WERI-Rb-1 (cell line): Measurements from ENCODE around the gene CEP83.

Experiments used
- DNase-seq: peaks from one replicate; pipeline ENCODE4 v3.0.0-alpha.2; 2020
- H3K27ac ChIP-seq: fragments of 250-450 bp; sonication (Bioruptor Pico); 2 replicates; pipeline ENCODE4 v1.5.1; 2020; ENCODE audit warnings: mild to moderate bottlenecking, moderate library complexity
- H3K27me3 ChIP-seq: fragments of 250-450 bp; sonication (Bioruptor Pico); 2 replicates; pipeline ENCODE4 v1.5.1; 2021; ENCODE audit warnings: mild to moderate bottlenecking, low read depth, moderate library complexity; ENCODE audit not compliant: insufficient read depth, severe bottlenecking
- H3K36me3 ChIP-seq: fragments of 250-450 bp; sonication (Bioruptor Pico); 2 replicates; pipeline ENCODE4 v1.5.1; 2020; ENCODE audit warnings: mild to moderate bottlenecking, moderate library complexity
- H3K4me3 ChIP-seq: 2 replicates; pipeline ENCODE4 v1.5.1; 2011; ENCODE audit warnings: low read depth, mild to moderate bottlenecking, control low read depth, low read length
- H3K9me3 ChIP-seq: fragments of 250-450 bp; sonication (Bioruptor Pico); 2 replicates; pipeline ENCODE4 v1.5.1; 2021; ENCODE audit warnings: mild to moderate bottlenecking, moderate library complexity; ENCODE audit not compliant: severe bottlenecking
- TF ChIP-seq, protein P1 (sequence below): IDR thresholded peaks from 2 replicates; pipeline ENCODE4 v1.5.1; 2011; ENCODE audit warnings: low read depth, mild to moderate bottlenecking, control low read depth, inconsistent platforms, low read length

The CEP83 gene

DNA sequence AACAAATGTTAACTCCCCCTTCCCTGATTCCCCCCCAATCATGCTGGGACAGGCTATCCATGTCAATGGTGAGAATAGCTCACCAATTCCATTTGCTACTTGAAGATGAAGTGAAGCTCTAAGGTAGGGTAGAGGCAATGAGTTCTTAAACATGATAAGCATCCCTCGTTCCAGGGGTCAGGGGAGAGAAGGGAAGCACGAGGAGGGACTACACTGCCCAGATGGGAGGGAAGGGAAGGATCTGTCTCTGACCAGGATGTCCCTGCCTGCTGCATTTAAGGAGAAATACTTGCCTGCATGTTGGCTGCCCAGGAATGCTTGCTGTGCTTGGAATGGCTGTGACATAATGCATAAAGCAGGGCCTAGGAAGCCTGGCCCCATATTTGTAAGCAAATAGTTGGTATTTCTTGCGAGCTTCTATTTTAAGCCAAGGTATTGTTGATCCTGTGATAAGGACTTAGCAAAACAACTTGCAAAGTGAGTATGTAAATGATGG lies 155.1 kb downstream of the CEP83 start:
- DNase-seq, result no peak
- no peak overlapping the region for H3K4me3 ChIP-seq

DNA sequence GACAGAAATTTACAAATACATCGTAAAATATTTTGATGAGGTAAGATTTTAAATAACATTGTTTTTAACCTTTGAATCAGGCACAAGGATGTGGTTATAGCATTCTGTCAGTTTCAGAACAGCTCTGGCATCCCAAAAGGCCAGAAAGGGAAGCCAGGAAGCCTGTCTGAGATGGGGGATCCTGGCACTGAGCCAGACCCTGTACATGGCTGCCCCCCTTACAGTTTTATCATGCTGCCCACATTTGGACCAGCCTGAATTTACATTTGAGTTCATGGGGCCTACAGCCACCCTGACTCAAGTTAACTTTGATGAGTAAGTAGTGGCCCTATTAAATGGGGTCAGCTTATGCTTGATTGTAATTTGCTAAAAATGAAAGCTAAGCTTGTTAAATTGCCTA lies 155.7 kb downstream of the CEP83 start:
- TF ChIP-seq, protein P1, sequence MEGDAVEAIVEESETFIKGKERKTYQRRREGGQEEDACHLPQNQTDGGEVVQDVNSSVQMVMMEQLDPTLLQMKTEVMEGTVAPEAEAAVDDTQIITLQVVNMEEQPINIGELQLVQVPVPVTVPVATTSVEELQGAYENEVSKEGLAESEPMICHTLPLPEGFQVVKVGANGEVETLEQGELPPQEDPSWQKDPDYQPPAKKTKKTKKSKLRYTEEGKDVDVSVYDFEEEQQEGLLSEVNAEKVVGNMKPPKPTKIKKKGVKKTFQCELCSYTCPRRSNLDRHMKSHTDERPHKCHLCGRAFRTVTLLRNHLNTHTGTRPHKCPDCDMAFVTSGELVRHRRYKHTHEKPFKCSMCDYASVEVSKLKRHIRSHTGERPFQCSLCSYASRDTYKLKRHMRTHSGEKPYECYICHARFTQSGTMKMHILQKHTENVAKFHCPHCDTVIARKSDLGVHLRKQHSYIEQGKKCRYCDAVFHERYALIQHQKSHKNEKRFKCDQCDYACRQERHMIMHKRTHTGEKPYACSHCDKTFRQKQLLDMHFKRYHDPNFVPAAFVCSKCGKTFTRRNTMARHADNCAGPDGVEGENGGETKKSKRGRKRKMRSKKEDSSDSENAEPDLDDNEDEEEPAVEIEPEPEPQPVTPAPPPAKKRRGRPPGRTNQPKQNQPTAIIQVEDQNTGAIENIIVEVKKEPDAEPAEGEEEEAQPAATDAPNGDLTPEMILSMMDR, result no peak
- no peak overlapping the region for H3K27ac ChIP-seq
- no peaks in the 10 kb centered on the region for H3K27me3 ChIP-seq
- no peak overlapping the region for H3K4me3 ChIP-seq
- H3K9me3 ChIP-seq, result no peaks in the 10 kb centered on the region
- no peak for DNase-seq
- peaks cover 14% of the 10 kb centered on the region for H3K36me3 ChIP-seq

More for the DNA sequence above, 155.1 kb downstream of the CEP83 start:
- Histone ChIP-seq H3K36me3 (peaks cover 17% of the 10 kb centered on the region), H3K9me3 (no peaks in the 10 kb centered on the region), H3K27ac (no peak overlapping the region), H3K27me3 (no peaks in the 10 kb centered on the region)
- TF ChIP-seq, protein P1, result no peak

DNA sequence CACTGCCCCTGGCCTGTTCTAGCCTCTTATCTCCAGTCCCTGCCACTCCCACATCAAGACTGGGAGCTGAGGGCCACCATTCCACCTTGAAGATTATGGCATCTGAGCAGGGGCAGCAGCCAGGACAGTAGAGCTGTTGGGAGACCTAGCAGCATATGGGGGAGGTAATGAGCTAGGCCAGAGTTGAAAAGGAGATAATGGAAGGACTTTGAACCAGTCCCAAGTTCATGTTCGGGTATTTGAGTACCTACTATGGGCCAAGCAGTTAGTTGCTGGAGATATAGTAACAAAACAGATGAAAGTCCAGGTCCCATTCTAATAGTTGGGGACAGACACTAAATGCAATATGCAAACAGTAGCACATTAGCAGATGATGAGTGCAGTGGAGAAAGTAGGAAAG lies 159.8 kb downstream of the CEP83 start:
- no peak overlapping the region for H3K27ac ChIP-seq
- no peaks in the 10 kb centered on the region for H3K27me3 ChIP-seq
- H3K9me3 ChIP-seq, result no peaks in the 10 kb centered on the region
- H3K36me3 ChIP-seq, result peaks cover 4% of the 10 kb centered on the region; the same call in 1 of the 2 replicates
- TF ChIP-seq, protein P1, result no peak
- DNase-seq, result no peak
- H3K4me3 ChIP-seq, result no peak overlapping the region

DNA sequence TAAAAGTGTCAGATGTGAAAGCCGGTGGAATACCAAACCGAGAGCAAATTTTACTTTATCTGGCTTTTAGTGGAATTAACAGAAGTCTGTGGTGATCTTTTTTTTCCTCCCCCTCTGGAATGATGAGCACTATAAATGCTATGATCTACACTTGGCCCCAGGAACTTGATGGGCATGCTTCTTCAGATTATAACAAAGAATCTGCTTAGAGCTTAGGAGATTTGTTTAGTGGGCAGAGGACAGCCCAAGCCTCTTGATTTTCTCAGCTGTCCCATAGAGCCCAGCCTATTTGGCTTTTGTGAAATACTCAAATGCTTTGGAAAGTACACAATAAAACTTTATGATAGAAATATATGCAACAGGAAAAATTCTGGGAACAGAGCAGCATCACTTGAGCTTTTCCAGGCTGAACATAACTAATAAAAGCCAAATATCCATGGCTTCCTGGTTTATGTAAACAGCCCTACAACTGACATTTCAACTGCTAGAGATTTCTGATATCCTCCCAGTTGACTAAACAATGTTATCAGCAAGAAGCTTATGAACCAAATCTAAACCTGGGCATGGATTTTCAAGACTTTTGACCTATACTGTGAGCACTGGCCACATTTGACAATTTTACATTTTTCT lies 161.7 kb downstream of the CEP83 start:
- TF ChIP-seq, protein P1, result no peak
- no peaks in the 10 kb centered on the region for H3K36me3 ChIP-seq
- H3K27me3 ChIP-seq, result no peaks in the 10 kb centered on the region
- H3K9me3 ChIP-seq, result no peaks in the 10 kb centered on the region
- no peak overlapping the region for H3K27ac ChIP-seq
- no peak overlapping the region for H3K4me3 ChIP-seq
- DNase-seq, result no peak

DNA sequence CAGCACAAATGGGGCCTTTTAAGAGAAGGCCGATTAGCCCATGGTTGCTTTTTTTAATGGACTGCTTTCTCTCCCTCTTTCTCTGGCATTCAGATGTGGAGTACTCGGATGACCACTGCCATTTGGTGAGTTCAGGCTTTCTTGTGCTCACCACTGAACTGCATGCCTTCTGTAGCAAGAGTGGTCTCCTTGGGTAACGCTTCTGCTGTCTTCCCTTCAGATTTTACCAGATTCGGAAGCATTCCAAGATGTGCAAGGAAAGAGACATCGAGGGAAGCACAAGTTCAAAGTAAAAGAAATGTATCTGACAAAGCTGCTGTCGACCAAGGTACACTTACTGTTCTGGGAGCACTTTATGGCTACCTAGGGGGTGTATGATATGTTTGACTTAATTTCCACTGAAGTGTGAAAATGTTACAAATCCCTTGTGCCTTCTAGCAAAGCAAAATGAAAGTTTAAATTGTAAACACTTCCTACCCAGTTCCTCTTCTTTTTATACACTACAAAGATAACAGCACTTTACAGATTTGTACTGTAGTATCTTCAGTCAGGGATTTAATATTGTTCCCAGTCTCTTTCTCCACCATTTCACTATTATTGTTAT lies 162.5 kb downstream of the CEP83 start:
- no peaks in the 10 kb centered on the region for H3K9me3 ChIP-seq
- no peak overlapping the region for H3K27ac ChIP-seq
- no peaks in the 10 kb centered on the region for H3K36me3 ChIP-seq
- H3K27me3 ChIP-seq, result no peaks in the 10 kb centered on the region
- H3K4me3 ChIP-seq, result no peak overlapping the region
- TF ChIP-seq, protein P1, result no peak
- DNase-seq, result no peak

DNA sequence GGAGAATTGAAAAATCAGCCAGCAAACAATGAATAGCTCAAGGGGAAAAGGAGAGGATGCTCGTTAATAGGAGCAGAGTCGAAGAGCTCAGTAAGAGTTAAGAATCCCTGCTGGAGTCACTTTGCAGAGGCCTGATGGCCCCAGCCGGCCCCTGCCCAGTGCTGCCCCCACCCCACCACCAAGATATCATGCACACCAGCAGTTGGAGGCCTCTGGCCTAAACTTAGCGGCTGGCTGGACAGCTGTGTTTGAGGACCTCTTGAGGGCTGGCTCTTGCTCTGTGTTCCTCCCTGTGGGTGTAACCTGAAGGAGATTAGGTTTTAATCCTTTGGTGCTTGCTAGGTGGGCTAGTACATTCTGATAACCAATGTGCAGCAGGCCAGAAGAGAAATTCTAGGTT lies 169.3 kb downstream of the CEP83 start:
- Histone ChIP-seq H3K27me3 (no peaks in the 10 kb centered on the region), H3K36me3 (no peaks in the 10 kb centered on the region), H3K9me3 (no peaks in the 10 kb centered on the region), H3K27ac (no peak overlapping the region), H3K4me3 (no peak overlapping the region)
- TF ChIP-seq, protein P1, result no peak
- peak; percentile 55 for DNase-seq
